GM19397 (cell line): ENCODE data around the gene DAPL1.

Source experiments
- ATAC-seq: cut with Tn5 transposase; IDR thresholded peaks from one replicate; pipeline ENCODE4 v1.9.1; 2021; ENCODE audit warnings: mild to moderate bottlenecking, moderate library complexity; ENCODE audit not compliant: unreplicated experiment

Gene DAPL1

DNA sequence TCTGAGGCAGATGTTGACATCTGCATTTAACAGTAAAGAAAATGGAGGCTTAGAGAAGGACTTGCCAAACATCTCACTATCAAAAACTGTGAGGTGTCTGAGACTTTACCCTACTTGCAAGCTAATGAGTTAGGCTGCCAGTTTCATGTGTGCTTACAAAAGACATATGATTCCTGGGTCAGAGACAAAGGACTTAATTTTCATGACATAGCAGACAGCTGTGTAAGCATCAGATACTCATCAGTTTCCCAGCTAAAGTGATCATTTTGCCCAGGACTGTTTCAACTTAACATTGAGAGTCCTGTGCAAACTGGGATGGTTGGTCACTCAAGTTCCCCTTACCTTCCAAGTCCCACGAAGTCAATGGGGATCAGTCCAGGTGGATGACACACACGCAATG lies 18.9 kb upstream of the DAPL1 start:
- ATAC-seq = no peak

DNA sequence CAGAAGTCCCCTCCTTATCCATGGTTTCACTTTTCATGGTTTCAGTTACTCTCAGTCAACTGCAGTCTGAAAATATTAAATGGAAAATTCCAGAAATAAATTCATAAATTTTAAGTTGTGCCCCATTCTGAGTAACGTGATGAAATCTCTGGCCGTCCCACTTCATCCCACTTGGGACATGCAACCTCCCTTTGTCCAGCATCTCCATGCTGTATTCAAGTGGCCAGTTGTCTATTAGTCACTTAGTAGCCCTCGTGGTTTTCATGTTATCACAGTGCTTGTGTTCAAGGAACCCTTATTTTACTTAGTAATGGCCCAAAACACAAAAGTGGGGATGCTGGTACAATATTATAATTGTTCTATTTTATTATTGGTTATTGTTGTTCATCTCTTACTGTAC lies 18.0 kb upstream of the DAPL1 start:
- no peak for ATAC-seq

DNA sequence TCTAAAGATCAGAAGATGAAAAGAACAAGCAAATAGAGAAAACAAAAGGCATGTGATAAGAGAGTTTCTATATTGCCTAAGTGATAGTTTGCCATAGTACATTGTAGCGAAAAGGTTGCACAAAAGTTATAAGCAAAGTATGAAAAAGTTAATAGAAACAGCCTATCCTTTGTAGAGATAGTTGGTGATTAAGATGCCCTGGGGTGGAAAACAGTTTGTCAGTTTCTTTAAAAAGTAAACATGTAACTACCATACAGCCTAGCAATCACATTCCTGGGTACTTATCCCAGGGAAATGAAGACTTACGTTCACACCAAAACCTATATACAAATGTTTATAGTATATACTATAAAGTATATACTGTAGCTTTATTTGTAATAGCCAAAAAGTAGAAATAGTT lies 16.9 kb upstream of the DAPL1 start:
- ATAC-seq = no peak

DNA sequence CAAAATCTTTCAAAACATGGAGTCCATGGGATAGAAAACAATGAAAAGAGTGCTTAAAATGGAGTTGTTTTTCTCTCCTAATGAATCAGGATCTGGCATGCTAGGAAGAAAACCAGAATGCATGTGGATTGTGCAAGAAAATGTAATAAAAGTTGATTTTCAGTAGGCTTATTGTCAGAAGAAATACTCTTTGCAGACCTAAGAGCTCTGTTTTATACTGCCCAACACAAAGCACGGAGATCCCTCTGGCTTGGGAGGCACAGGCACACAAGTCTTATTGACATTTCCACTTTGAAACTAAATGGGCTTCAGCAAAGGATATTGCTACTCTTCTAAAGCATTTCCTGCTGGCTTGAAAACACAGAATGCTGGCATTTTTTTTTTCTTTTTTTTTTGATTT lies 15.5 kb upstream of the DAPL1 start:
- no peak for ATAC-seq

DNA sequence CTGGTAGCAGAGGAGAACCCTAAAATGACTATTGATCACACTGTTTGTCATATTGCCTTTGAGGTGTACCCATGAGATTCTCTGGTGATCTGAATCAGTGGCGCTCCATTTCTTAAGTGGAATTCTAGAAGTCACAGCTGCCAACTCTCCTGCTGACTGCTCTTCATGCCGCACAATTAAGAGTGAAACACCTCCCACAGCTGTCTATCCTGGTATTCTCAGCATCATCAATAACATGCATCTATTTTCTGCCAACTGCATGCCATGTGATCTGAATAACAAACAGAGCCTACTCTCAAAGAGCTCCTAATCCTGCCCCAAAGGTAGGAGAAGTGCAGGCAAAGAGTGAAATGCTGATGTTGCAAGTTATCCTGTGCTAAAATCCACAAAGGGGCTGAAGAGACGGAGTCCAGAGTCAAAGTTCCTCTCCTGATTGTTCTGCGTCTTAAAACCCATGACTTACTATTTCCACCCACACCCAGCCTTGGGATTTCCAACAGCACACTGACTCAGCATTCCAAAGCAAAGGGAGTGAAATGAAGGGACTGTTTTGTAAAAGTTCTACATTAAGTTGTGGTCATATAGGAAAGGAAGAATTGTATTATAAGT lies 13.7 kb upstream of the DAPL1 start:
- no peak for ATAC-seq

DNA sequence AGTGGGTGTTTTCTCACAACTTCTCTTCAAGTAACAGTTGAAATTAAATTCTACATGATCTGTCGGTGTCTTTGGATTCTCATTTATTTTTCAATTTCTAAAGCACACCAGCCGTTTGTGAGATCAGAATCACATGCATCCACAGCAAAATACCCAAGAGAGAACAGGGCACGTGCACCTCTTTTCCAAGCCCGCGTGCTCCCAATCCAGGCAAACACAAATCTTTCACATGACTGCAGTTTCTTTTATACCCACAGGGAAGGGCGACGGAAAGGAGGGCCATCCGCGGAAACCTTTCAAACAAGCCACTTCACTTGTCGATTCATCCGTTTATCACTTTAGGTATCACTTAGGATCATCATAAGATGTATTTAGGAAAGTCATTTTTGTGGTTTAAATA lies 13.0 kb upstream of the DAPL1 start:
- no peak for ATAC-seq

DNA sequence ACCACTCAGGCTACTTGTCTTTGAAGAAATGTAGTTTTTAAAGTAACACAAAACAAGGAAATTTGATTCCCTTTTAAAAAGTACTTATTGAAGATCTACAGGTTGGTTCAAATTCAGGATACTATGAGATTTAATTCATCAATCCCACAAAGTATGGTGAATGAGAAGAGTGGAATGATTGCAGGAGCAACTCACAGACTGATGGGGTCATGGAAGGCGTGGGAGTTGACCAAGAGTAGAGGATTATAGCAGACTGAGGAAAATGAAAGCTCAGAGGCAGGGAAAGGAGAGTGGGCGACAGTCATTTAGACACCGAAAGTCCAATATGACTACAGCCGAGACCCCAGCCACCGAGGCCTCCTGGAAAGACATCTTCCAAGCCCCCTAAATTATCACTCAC lies 12.5 kb upstream of the DAPL1 start:
- ATAC-seq = no peak

DNA sequence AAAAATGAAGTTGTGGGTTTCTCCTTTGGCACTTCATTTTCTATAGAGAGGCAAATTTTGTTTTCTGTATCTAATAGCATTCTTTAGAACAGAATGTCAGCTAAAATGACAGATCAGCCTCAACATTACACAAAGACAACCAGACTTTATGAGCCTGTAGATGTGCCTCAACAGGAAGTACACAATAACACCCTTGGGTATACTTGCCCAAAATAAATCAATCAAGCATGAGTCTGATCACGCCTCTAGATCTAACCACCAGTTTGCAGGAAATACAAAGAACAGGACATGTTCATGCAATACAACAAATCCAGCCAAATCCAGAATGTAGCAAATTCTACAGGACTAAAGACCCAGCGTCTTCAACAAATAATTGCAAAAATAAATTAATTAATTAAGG lies 11.2 kb upstream of the DAPL1 start:
- ATAC-seq = no peak

DNA sequence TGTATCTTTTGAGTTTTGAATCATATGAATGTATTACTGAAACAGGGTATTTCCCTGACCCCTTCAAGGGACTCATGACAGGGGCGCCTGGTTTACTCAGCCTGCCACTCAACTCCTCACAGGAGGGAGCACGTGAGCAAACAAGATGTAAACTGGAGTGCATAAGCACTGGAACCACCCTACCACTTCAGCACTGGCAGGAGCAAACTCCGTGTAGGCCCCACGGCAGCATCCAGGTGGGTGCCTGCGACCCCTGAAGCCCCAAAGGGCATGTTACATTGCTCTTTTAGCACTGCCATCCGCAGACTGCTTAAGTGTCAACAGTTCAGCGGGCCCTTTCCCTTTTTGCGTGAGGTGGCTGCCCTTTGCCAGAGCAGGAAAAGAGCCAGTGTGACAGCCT lies 8.2 kb upstream of the DAPL1 start:
- no peak for ATAC-seq

DNA sequence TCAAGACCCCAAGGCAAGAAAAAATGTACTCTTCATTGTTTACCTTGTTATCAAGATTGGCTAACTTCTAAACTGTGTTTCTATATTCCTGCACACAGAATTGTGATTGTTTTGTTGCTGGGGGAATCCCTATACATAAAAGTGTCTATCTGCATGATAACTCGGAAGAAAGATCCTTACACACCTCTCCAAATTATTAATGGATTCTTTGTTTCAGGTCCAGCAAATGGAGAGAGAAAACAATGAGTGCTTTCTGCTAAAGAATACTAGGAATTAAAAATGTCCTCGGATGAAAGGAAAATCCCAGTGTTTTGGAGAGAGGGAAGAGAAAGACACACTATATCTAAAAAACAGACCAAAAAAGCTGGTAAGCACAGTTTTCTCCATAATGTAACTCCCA lies 6.2 kb upstream of the DAPL1 start:
- no peak for ATAC-seq

DNA sequence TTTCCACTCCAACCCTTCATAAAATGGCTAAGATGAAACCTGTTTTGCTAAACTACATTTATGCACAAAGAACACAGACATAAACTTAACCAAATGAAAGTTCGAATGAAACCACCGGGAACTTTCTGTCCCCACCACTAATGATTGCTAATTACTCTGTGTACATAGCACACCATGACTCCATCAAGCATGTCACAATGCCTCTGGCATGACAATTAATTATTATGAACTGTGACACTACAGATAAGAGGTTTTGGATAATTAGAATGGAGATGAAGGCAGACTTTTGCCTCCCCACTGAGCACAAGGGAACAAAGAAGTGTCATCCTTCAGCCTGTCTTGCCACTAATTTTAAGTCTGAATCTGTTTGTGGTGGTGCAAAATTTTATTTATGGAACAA lies 1.5 kb downstream of the DAPL1 start:
- ATAC-seq = no peak

DNA sequence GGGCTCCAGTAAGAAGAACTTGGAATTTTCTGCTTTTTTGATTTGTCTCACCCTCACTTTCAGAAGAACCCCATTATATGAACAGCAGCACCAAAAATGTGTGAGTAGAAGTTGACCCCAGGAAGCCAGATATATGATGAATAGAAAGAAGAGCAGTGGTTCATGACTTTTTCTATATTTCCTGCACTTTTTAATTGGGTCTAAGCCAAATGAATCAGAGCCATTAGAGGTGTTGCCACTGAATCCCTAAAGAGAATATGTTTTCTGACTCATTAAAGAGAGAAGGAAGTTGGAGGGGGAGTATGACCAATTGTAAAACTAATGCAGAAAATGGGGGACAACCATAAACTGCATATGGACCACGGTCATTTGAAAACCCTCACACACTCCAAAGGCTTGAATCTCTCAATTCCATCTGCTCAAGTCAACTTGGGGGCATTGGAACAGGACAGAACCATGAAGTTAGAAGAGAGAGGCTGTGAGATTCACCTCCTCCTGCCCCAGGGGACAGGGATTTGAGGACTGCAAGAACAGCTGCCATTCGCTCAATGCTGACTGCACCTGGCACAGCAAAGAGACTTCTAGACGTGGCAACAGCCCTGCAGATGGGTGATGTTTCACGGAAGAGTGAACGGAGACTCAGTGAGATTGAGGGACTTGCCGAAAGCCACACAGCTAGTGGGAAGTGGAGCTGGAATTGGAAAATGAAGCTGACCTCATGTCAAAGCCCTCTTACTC lies 3.0 kb downstream of the DAPL1 start:
- no peak for ATAC-seq

DNA sequence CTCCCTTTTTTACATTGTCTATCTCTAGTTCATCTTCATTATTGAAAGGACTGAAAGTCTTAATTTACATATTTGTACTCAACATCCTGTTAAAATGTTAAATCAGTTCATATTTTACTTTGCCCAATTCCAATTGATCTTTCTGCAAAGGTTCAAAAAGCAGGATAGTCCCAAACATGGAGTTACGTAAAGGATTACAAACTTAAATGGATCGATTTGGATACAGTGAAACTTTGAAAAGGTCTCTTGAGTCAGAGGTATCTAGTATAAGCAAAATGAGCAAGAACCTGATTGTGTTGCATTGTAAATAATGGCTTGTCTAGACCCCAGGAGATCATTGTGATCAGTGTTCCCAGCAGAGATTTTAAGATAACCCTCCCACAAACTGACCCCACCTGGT lies 4.1 kb downstream of the DAPL1 start:
- ATAC-seq = no peak

DNA sequence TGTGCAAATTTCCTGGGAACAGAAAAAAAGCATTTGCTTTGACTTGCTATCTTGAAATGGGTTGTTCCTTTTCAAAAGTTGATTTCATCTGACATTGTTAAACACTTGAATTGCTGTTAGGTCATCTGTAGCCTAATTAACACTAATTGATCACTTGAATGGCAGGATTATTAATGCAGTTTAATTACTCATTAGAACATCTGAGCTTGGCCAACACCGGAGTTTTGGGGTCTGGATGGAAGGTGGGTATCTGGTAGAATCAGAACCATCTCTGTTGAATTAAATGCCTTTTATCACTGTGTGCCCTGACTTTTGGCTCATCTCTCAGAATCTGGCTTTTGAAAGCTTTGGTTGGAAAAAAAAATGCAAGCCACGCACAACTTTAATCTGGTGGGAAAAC lies 8.4 kb downstream of the DAPL1 start:
- ATAC-seq = no peak

DNA sequence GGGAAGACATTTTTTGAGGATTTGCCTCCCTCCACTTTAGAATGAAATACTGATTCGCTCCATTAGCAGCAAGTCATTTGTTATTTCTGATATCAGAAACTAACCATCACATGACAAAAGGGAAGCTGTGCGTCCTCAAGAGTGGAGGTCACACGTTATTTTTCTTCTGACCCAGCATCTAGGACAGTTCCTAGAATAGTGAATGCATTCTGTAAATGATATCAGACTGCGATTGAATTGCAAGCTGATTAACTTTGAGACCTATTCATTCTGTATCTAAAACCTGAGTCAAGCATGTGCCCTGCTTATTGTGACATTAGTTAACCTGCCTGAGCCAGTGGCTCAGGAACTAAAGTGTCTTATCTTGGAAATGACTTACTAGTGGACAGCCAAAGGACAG lies 10.1 kb downstream of the DAPL1 start:
- no peak for ATAC-seq

DNA sequence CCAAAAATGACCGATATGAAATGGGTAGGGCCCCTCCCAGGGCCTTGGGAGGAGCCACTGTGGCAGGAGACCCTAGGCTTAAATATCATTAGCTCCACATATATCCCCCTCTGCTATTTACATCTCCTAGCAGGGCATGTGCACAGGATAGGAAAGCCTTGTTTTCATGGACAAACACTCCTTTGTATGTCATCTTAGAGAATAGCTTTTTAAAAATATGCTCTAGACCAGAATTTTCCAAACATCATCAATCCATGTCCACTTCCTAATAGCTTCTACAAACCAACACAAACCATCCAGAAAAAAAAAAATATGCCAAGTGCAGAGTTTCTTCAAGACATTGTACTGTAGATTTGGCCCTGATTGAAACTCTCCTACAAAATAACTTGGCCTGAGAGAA lies 10.8 kb downstream of the DAPL1 start:
- ATAC-seq = no peak

DNA sequence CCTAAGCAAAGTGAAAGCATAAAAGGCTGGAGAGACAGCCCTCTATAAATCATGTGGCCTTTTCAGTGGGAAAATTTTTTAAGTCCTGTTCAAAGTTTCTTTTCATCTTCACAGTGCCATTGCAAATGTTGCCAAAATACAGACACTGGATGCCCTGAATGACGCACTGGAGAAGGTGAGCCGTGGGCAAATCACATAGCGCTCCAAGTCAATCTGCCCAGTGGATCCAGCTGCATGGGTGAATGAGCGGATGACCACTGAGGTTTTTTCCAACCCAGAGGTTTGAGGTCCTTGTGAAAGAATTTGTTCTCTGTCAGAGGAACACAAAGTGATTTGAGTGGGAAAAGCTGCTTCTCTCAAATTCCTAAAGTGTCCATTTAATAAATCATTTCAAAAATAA lies 11.8 kb downstream of the DAPL1 start:
- no peak for ATAC-seq

DNA sequence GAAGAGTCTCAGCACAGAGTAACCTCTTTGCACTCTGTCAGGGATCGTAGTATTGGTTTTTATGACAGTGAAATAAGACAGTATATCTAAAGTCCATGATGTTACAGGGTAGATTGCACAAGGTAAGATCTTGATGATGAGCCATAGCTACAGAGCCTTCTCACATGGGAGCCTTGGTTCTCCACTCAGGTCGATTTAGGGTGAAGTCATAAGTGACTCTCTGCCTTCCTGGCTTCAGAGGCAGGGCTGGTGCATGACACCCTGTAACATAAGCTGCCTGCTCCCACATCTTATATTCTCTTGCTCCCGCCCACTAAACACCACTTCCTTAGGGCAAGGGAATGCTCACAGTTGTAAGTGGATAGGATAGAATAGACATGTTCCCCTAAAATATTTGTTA lies 13.3 kb downstream of the DAPL1 start:
- ATAC-seq = no peak

DNA sequence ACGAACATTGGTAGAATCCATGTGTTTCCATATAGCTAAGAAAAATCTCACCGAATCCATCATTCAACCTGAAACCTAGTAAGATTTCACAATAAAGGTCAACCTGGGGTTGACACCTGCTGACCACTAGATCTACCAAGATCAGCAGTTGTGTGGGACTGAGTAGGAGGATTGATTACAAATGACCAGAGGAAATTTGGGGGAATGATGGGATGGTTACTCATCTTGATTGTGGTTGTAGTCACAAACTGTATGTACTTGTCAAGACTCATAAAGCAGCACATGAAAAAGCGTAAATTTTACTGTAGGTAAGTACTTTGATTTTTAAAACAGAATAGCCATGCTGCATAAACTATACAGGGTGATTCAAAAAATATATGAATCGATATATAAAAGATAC lies 14.7 kb downstream of the DAPL1 start:
- no peak for ATAC-seq

DNA sequence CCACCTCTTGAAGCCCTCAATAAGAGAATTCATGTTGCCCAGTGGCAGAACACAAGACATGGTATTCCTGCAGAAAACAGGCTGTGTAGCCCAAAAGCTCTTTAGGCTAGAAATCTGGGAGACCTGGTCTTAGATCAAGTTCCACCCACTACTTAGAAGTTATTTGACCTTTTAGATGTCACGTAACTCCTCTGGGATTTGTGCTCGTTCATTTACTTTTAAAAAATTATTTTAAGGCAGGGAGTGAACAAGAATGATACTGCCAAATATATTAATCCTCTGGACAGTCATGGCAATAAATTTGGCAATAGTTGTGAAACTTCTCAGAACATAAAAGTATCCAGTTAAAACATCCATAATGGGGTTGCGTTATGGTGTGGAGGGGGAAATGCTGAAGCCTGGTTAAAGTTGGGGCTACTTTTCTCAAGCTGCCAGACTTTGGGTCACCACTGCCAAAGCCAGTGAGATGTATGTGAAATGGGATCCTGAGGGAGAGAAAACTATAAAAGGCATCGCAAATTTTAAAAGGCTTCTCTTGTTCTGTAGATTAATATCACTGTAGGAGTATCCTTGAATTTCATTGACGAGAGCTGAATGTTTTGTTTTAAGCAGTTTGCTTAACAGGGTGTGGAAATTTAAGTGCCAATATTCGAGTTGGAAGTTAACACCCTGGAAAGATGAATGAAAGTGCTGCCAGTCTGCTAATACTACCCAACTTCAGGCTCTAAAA lies 15.8 kb downstream of the DAPL1 start:
- no peak for ATAC-seq

DNA sequence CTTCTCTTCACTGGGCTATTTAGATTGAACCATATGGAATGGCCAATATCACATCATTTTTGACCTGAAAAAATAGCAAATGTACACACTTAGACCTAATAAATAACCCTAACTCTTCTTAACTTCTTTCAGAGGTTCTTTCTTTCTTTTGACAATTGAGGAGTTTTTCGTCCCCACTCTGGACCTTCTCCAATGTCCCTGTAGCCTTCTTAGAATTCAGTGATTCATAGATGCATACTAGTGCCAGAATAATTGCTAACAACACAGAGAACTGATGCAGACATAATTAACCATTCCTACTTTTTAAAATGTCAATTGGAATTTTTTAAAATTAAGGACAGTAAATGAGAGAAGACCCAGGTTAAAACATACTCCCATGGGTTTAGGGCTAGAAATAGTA lies 20.0 kb downstream of the DAPL1 start:
- no peak for ATAC-seq

DNA sequence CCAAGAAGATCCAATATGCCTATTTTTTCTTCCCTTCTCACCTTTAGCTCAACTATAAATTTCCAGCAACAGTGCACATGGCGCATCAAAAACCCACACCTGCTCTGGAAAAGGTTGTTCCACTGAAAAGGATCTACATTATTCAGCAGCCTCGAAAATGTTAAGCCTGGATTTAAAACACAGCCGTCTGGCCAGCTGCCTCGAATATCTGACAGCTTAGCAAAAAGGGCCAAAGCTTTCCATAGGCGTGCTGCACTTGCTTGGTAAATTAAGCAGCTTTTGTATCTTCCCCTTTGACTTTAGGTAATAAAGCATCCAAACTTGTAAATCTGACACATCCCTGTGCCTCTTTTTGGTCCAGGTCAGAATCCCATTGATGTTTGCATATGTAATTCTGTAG lies 20.5 kb downstream of the DAPL1 start:
- no peak for ATAC-seq
